Activated B cell treated with CpG ODN at 0.5 μM for 24 hours (primary cell): ENCODE results near the gene SHISA6. TPM values are rescaled to one million over a fixed set of nuclear protein-coding genes. Genes with fewer than 3 reads are reported as not detected.

ENCODE experiments used
- ATAC-seq: fragments of 200-7000 bp; cut with Tn5 transposase; one replicate; pipeline ENCODE4 v1.10.0; 2021; ENCODE audit warnings: low read depth, mild to moderate bottlenecking, moderate library complexity
- CTCF ChIA-PET: fragments of 350-600 bp; sonication (Branson Sonifier 250); formaldehyde crosslinking; loops from one replicate; lab custom pipeline; 2021; ENCODE audit warnings: antibody characterized with exemption; lab: Charles Lee
- POLR2A ChIA-PET: fragments of 350-600 bp; sonication (Branson Sonifier 250); formaldehyde crosslinking; loops from one replicate; lab custom pipeline; 2021; ENCODE audit warnings: antibody characterized with exemption; lab: Charles Lee
- DNase-seq: peaks from one replicate; pipeline ENCODE4 v3.0.0; 2022
- H3K27ac Mint-ChIP-seq: one replicate; pipeline ENCODE4 v1.8.0; 2020; ENCODE audit warnings: mixed read lengths
- H3K27me3 Mint-ChIP-seq: one replicate; pipeline ENCODE4 v1.8.0; 2021; ENCODE audit warnings: mixed read lengths
- H3K36me3 Mint-ChIP-seq: one replicate; pipeline ENCODE4 v1.8.0; 2021; ENCODE audit warnings: low read depth, mixed read lengths
- H3K4me1 Mint-ChIP-seq: one replicate; pipeline ENCODE4 v1.8.0; 2021; ENCODE audit warnings: mixed read lengths
- H3K4me3 Mint-ChIP-seq: one replicate; pipeline ENCODE4 v1.8.0; 2020; ENCODE audit warnings: mild to moderate bottlenecking, mixed read lengths
- H3K9me3 Mint-ChIP-seq: one replicate; pipeline ENCODE4 v1.8.0; 2020; ENCODE audit warnings: mixed read lengths
- intact Hi-C: fragments of 100-400 bp; cut with micrococcal nuclease; formaldehyde crosslinking; loops from one replicate; pipeline ENCODE4 v1.15.1; 2024
- total RNA-seq: library from RNA; stranded (reverse); gene quantifications from 2 replicates; pipeline ENCODE4 v1.2.3, GENCODE V29; 2022
- TF ChIP-seq, protein P1 (sequence below): fragments of 200-600 bp; IDR thresholded peaks from one replicate; pipeline ENCODE4 v1.8.0; 2022; ENCODE audit warnings: antibody characterized with exemption, mild to moderate bottlenecking

SHISA6 gene
- total RNA-seq, 1 donor from 2014 or later = not detected

- no peak overlapping the region for H3K4me3 Mint-ChIP-seq
- H3K9me3 Mint-ChIP-seq = peaks cover 3% of the 10 kb centered on the region
- no peaks in the 10 kb centered on the region for H3K27me3 Mint-ChIP-seq
- H3K27ac Mint-ChIP-seq = no peak overlapping the region
- ATAC-seq (no peak), DNase-seq (no peak)
- TF ChIP-seq, protein P1, sequence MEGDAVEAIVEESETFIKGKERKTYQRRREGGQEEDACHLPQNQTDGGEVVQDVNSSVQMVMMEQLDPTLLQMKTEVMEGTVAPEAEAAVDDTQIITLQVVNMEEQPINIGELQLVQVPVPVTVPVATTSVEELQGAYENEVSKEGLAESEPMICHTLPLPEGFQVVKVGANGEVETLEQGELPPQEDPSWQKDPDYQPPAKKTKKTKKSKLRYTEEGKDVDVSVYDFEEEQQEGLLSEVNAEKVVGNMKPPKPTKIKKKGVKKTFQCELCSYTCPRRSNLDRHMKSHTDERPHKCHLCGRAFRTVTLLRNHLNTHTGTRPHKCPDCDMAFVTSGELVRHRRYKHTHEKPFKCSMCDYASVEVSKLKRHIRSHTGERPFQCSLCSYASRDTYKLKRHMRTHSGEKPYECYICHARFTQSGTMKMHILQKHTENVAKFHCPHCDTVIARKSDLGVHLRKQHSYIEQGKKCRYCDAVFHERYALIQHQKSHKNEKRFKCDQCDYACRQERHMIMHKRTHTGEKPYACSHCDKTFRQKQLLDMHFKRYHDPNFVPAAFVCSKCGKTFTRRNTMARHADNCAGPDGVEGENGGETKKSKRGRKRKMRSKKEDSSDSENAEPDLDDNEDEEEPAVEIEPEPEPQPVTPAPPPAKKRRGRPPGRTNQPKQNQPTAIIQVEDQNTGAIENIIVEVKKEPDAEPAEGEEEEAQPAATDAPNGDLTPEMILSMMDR = no peak
- H3K4me1 Mint-ChIP-seq = no peaks in the 10 kb centered on the region
- H3K36me3 Mint-ChIP-seq = no peaks in the 10 kb centered on the region
- ChIA-PET POLR2A (no interaction called here), CTCF (no interaction called here)
- intact Hi-C loops = no loop called here
Measured at GRCh38 chr17:11418342-11418741, 177.3 kb downstream of the SHISA6 start.

DNA sequence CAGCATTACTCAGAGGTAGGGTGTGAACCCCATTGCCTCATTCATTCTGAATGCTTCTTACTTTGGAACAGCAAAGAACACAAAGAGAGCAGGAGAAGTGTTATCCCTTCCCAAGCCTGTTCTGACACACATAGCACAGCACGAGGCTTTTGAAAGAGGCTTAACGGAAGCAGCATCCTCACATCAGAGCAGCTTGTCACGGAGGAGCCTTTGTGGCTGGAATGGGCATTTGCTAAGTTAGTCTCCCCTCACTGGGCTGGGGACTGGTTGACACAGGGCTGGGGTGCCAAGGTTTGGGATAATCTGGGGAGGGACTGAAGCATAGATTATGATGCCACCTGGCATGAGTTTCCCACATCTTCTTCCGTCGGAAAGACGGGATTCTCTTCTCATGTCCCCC lies 189.7 kb downstream of the SHISA6 start:
- H3K27me3 Mint-ChIP-seq = no peaks in the 10 kb centered on the region
- TF ChIP-seq, protein P1 = no peak
- DNase-seq (no peak), ATAC-seq (no peak)
- ChIA-PET CTCF (no interaction called here), POLR2A (no interaction called here)
- intact Hi-C loops = no loop called here
- H3K4me1 Mint-ChIP-seq = no peaks in the 10 kb centered on the region
- H3K9me3 Mint-ChIP-seq = peaks cover 23% of the 10 kb centered on the region
- no peak overlapping the region for H3K4me3 Mint-ChIP-seq
- no peak overlapping the region for H3K27ac Mint-ChIP-seq
- H3K36me3 Mint-ChIP-seq = no peaks in the 10 kb centered on the region

DNA sequence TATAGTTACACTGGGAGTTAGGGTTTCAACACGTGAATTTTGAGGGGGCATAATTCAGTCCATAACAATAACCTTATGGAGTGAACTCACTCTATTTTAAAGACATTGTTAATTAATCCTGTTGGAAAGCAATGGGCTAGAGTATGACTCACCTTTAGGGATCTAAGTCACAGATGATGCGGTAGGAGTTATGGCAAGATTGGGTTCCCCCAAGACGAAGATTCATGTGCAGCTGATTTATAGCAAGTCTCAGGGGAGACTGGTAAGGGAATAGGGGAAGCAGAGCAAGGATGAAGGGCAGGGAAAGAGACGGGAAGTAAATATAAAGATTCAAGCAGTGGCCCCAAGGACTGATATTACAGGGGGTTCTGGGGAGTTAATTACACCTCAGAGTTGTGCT lies 197.7 kb downstream of the SHISA6 start:
- Mint-ChIP-seq H3K27ac (no peak overlapping the region), H3K4me3 (no peak overlapping the region), H3K4me1 (no peaks in the 10 kb centered on the region), H3K27me3 (no peaks in the 10 kb centered on the region), H3K9me3 (peaks cover 1% of the 10 kb centered on the region), H3K36me3 (no peaks in the 10 kb centered on the region)
- DNase-seq (no peak), ATAC-seq (no peak)
- TF ChIP-seq, protein P1 = no peak
- CTCF ChIA-PET = no interaction called here
- intact Hi-C loops = no loop called here
- POLR2A ChIA-PET = no interaction called here

- intact Hi-C loops = no loop called here
- Mint-ChIP-seq H3K27me3 (no peaks in the 10 kb centered on the region), H3K9me3 (no peaks in the 10 kb centered on the region), H3K36me3 (no peaks in the 10 kb centered on the region), H3K4me3 (no peak overlapping the region), H3K27ac (no peak overlapping the region), H3K4me1 (no peaks in the 10 kb centered on the region)
- TF ChIP-seq, protein P1 = no peak
- POLR2A ChIA-PET = no interaction called here
- CTCF ChIA-PET = no interaction called here
- DNase-seq (no peak), ATAC-seq (no peak)
Measured at GRCh38 chr17:11441004-11441403, 200.0 kb downstream of the SHISA6 start.

DNA sequence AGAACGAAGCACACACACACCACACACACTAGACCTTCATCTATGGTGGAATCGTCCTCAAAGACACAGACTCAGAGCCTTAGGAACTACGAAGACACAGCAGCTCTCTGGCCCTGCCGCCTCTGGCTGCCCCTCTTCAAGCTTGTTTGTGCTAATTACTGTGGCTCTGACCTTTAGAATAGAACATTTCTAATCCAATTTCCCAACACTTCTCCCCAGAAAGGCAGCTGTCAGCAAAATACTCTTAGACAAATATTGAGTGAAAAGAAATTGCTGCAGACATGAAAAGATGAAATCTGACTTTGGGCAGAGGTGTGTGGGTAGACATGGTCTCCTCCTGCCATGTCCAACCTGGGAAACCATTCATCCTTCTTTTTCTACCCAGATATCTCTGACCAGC lies 205.3 kb downstream of the SHISA6 start:
- H3K9me3 Mint-ChIP-seq = no peaks in the 10 kb centered on the region
- no peak for ATAC-seq
- ChIA-PET POLR2A (no interaction called here), CTCF (no interaction called here)
- no peak overlapping the region for H3K4me3 Mint-ChIP-seq
- H3K27ac Mint-ChIP-seq = no peak overlapping the region
- no peak for DNase-seq
- TF ChIP-seq, protein P1 = no peak
- H3K36me3 Mint-ChIP-seq = no peaks in the 10 kb centered on the region
- intact Hi-C loops = no loop called here
- H3K27me3 Mint-ChIP-seq = no peaks in the 10 kb centered on the region
- no peaks in the 10 kb centered on the region for H3K4me1 Mint-ChIP-seq
